Ascending aorta (tissue), 2 donors: ENCODE data around the gene PCDHA1. TPM values are rescaled to one million over a fixed set of nuclear protein-coding genes. Genes with fewer than 3 reads are reported as not detected.

Experiments
- DNase-seq, 2 donors: peaks; one replicate each; pipeline ENCODE4 v3.0.0-alpha.2; 2019; ENCODE audit warnings: low spot score in 2 of 2
- H3K27ac ChIP-seq, 2 donors: fragments of 200-600 bp; sonication (generic); one replicate each; pipeline ENCODE4 v1.5.1; 2016 to 2017; ENCODE audit warnings: mild to moderate bottlenecking in 1 of 2
- H3K27me3 ChIP-seq: fragments of 200-600 bp; sonication (generic); one replicate; pipeline ENCODE4 v1.5.1; 2017
- H3K36me3 ChIP-seq, 2 donors: fragments of 200-600 bp; sonication (generic); one replicate each; pipeline ENCODE4 v1.5.1; 2016
- H3K4me1 ChIP-seq, 2 donors: fragments of 200-600 bp; sonication (generic); one replicate each; pipeline ENCODE4 v1.5.1; 2016 to 2017; ENCODE audit warnings: mild to moderate bottlenecking in 1 of 2
- H3K4me3 ChIP-seq, 2 donors: fragments of 200-600 bp; sonication (generic); one replicate each; pipeline ENCODE4 v1.5.1; 2016 to 2017; ENCODE audit warnings: mild to moderate bottlenecking in 1 of 2
- H3K9me3 ChIP-seq, 2 donors: fragments of 200-600 bp; sonication (generic); one replicate each; pipeline ENCODE4 v1.5.1; 2016
- intact Hi-C: fragments of 100-400 bp; cut with DNase I; formaldehyde crosslinking; loops from one replicate; pipeline ENCODE4 v1.15.1; 2023
- total RNA-seq: library from RNA; depleted of rRNA; stranded (reverse); fragments of >200 nt; gene quantifications from one replicate; pipeline ENCODE4 v1.1.0, GENCODE V29; 2016
- TF ChIP-seq, protein P1 (sequence below), 3 experiments: fragments of 200-600 bp in 2 of 3; fragments of 450-650 bp in 1 of 3; sonication (generic) in 2 of 3; IDR thresholded peaks; one replicate each; pipeline ENCODE4 v1.5.1; 2016 to 2019; ENCODE audit warnings: antibody characterized with exemption in 3 of 3, mild to moderate bottlenecking in 1 of 3, moderate library complexity in 1 of 3

Gene PCDHA1
- total RNA-seq, 1 donor from 2014 or later = not detected

DNA sequence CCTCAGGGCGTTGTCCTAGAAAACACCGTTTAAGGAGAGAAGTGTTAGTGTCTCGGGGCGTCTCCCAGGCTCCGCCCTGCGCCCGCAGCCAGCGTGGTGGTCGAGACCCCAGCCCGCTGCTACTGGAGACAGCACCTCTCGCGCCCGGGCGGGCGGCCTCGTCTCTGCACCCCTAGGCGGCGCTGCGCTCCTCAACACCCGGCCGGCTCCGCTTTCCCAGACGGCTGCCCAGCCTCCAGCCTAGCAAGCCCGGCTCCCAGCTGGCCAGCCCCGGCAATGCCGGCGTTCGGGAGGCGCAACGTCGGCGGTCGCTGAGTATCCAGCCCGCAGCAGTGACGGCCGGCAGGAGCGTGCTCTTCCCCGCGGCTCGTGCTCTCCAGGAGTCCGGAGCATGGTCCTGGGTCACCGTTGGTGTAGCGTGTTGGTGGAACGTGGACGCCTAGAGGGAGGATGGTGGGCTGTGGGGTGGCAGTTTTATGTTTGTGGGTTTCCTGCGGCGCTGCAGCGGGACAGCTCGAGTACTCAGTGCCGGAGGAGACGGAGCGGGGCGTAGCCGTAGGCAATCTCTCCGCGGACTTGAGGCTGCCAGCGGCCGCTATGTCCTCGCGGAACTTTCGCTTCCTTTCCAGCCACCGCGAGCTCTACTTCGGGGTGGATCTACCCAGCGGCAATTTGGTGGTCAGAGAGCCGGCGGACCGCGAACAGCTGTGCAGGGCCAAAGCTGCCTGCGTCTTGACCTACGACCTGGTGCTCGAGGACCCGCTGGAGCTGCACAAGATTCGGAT lies 140.7 kb downstream of the PCDHA1 start:
- H3K36me3 ChIP-seq = no peaks in the 10 kb centered on the region
- H3K9me3 ChIP-seq = no peaks in the 10 kb centered on the region
- intact Hi-C loops = loop anchor here (1.0 kb wide), 1 partner anchor 115 kb away; no protein-coding TSS in a partner anchor
- TF ChIP-seq, protein P1, sequence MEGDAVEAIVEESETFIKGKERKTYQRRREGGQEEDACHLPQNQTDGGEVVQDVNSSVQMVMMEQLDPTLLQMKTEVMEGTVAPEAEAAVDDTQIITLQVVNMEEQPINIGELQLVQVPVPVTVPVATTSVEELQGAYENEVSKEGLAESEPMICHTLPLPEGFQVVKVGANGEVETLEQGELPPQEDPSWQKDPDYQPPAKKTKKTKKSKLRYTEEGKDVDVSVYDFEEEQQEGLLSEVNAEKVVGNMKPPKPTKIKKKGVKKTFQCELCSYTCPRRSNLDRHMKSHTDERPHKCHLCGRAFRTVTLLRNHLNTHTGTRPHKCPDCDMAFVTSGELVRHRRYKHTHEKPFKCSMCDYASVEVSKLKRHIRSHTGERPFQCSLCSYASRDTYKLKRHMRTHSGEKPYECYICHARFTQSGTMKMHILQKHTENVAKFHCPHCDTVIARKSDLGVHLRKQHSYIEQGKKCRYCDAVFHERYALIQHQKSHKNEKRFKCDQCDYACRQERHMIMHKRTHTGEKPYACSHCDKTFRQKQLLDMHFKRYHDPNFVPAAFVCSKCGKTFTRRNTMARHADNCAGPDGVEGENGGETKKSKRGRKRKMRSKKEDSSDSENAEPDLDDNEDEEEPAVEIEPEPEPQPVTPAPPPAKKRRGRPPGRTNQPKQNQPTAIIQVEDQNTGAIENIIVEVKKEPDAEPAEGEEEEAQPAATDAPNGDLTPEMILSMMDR (IDR thresholded peaks at IDR 0.05) = peak; percentile 27 to 74 (median 59)
- H3K27me3 ChIP-seq = no peaks in the 10 kb centered on the region
- no peak overlapping the region for H3K27ac ChIP-seq
- H3K4me3 ChIP-seq = peak overlapping the region; percentile 55 to 67
- H3K4me1 ChIP-seq = peaks cover 0 to 6% of the 10 kb centered on the region in 2 donors
- DNase-seq = peak in 1 of 2 donors; percentile 78

- DNase-seq = no peak
- Histone ChIP-seq H3K27ac (no peak overlapping the region), H3K27me3 (no peaks in the 10 kb centered on the region), H3K4me1 (peaks cover 0 to 6% of the 10 kb centered on the region in 2 donors), H3K4me3 (peak overlapping the region; percentile 55 to 67), H3K36me3 (no peaks in the 10 kb centered on the region), H3K9me3 (no peaks in the 10 kb centered on the region)
- intact Hi-C loops = no loop called here
- TF ChIP-seq, protein P1 (IDR thresholded peaks at IDR 0.05) = no peak
These were observed 141.3 kb downstream of the PCDHA1 start for GRCh38 chr5:140927228-140927573.

DNA sequence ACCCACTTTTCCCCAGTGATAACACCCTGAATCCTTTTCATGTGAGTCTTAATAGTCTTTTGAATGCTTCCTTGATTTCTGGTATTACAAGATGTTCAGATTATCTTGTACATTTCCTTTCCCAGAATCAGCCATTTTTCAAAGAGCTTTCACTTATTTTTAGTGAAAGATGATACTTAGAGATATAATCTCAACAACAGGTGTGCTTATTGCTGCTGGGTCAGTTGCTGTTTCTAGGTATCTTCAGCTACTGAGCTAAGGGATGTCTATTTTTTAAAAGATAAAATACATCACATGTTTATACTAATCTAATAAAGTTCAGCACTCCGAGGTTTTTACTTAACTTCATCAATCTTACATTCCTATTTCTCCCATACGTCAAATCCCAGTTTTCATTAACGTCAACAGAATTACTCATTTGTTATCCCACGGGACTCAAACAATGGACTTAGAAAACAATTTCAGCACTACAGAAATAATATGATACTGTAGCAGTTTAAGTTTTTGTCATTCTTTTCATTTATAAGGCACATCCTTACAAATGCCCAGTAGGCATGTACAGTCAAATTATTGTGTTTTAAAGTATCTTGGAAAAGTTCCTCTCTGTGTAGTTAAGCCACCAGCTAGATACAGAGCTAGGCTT lies 149.1 kb downstream of the PCDHA1 start:
- intact Hi-C loops = no loop called here
- no peaks in the 10 kb centered on the region for H3K36me3 ChIP-seq
- no peak for DNase-seq
- no peaks in the 10 kb centered on the region for H3K27me3 ChIP-seq
- no peak overlapping the region for H3K27ac ChIP-seq
- H3K9me3 ChIP-seq = no peaks in the 10 kb centered on the region
- no peak overlapping the region for H3K4me3 ChIP-seq
- TF ChIP-seq, protein P1 (IDR thresholded peaks at IDR 0.05) = no peak
- H3K4me1 ChIP-seq = no peaks in the 10 kb centered on the region

DNA sequence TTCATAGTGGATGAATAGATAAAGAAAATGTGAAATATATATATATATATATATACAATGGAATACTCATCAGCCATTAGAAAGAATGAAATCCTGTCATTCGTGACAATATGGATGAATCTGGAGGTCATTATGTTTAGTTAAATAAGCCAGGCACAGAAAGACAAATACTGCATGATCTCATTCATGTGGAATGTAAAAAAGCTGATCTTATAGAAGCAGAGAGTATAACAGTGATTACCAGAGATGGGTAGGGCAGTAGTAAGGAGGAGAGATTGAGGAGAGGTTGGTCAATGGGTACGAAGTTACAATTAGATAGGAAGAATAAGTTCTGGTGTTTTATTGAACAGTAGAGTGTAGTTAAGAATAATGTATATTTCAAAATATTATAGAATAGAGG lies 160.6 kb downstream of the PCDHA1 start:
- Histone ChIP-seq H3K27ac (no peak overlapping the region), H3K4me1 (no peaks in the 10 kb centered on the region), H3K9me3 (peaks cover 0 to 9% of the 10 kb centered on the region in 2 donors), H3K4me3 (no peak overlapping the region), H3K36me3 (no peaks in the 10 kb centered on the region), H3K27me3 (no peaks in the 10 kb centered on the region)
- no peak for DNase-seq
- TF ChIP-seq, protein P1 (IDR thresholded peaks at IDR 0.05) = no peak
- intact Hi-C loops = no loop called here

DNA sequence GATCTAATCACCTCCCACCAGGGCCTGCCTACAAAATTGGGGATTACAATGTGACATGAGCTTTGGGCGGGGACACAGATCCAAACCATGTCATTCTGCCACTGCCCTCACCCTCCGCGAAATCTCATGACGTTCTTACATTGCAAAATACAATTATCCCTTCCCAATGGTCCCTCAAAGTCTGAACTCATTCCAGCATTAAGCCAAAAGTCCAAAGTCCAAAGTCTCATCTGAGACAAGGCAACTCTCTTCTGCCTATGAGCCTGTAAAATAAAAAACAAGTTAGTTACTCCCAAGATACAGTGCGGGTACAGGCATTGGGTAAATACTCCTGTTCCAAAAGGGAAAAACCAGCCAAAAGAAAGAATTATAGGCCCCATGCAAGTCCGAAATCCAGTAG lies 165.7 kb downstream of the PCDHA1 start:
- TF ChIP-seq, protein P1 (IDR thresholded peaks at IDR 0.05) = no peak
- Histone ChIP-seq H3K4me3 (no peak overlapping the region), H3K4me1 (no peaks in the 10 kb centered on the region), H3K9me3 (peaks cover 0 to 3% of the 10 kb centered on the region in 2 donors), H3K27ac (no peak overlapping the region), H3K27me3 (no peaks in the 10 kb centered on the region), H3K36me3 (no peaks in the 10 kb centered on the region)
- intact Hi-C loops = no loop called here
- DNase-seq = no peak
